Measurements from ENCODE around the gene SERHL2.
"Not testable (repeated sequence)": the region's sequence is repeated elsewhere in the genome, so short reads cannot be mapped to it uniquely, and the experiment has no call there.

SERHL2 gene

GRCh38 chr22:42608823-42609361 lies 55.1 kb downstream of the SERHL2 start:
- FAIRE-seq = no peak

GRCh38 chr22:42610186-42610585 lies 56.4 kb downstream of the SERHL2 start:
- FAIRE-seq = no peak

DNA sequence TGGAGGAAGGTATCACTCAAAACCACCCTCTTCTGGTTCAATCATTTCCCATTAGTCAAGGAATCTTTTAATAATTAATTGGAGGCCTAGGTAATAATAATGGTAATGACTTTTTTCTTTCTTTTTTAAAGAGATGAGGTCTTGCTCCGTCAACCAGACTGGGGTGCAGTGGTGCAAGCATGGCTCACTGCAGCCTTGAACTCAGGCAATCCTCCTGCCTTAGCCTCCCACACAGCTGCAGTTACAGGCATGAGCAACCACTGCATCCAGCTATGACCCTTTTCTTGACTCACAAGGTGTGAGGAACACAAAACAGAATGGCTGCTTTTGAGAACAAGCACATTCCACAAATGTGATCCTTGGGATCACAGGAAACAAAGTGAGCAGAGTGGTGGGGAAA lies 57.3 kb downstream of the SERHL2 start:
- FAIRE-seq = no peak

GRCh38 chr22:42612336-42612735 lies 58.6 kb downstream of the SERHL2 start:
- no peak for FAIRE-seq

GRCh38 chr22:42613872-42614301 lies 60.1 kb downstream of the SERHL2 start:
- FAIRE-seq = no peak

DNA sequence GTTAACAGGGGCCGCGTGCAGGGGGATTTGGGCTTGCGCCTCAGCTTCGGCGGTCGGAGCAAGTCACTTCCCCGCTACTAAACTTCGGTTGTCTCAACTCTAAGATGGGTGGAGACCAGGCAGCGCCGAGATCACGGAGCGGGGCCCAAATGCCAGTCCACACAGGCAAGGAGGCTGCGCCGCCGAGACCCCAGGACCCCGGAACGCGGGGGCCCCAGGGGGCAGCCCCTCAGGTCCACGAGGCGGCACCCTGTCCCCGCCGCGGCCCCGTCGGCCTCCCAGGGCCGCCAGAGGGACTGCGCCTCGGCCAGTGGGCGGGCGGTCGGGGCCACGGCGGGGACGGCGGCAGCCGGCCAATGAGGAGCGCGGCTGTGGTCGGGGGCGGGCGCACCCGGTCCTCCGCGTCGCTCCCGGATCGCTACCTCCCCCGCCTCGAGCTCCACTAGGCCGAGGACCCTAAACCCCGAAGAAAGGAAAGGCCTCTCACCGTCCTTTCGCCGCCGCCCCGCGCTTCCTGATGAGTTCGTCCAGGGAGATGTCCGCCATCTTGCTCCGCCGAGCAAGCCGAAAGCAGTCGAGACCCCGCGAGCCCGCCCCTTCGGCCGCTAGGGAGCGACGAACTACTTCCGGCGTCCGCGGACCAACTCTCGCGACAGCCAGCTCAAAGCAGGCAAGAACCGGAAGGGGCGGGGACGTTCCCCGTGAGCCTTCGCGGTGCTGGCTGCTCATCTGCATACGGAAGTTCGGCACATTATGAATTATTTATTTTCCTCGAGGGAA lies 60.7 kb downstream of the SERHL2 start, which contains the start of gene POLDIP3:
Gene POLDIP3 (minus strand): TSS at position 572 of the 780 bp plus-strand sequence. CDS start 26 bp downstream, at position 546.
- FAIRE-seq = no peak

- peak; percentile 18 for FAIRE-seq
These were observed 61.5 kb downstream of the SERHL2 start for GRCh38 chr22:42615092-42615859.

DNA sequence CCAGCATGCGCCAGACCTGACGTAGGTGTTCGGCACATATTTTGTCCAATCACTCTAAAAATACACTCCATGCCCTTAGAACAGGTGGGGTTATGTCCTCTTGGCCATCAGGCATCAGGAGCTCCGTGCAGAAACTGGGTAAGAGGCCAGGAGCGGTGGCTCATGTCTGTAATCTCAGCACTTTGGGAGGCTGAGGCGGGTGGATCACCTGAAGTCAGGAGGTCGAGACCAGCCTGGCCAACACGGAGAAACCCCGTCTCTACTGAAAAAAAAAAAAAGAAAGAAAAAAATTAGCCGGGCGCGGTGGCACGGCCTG lies 62.1 kb downstream of the SERHL2 start:
- FAIRE-seq = not testable (repeated sequence)

DNA sequence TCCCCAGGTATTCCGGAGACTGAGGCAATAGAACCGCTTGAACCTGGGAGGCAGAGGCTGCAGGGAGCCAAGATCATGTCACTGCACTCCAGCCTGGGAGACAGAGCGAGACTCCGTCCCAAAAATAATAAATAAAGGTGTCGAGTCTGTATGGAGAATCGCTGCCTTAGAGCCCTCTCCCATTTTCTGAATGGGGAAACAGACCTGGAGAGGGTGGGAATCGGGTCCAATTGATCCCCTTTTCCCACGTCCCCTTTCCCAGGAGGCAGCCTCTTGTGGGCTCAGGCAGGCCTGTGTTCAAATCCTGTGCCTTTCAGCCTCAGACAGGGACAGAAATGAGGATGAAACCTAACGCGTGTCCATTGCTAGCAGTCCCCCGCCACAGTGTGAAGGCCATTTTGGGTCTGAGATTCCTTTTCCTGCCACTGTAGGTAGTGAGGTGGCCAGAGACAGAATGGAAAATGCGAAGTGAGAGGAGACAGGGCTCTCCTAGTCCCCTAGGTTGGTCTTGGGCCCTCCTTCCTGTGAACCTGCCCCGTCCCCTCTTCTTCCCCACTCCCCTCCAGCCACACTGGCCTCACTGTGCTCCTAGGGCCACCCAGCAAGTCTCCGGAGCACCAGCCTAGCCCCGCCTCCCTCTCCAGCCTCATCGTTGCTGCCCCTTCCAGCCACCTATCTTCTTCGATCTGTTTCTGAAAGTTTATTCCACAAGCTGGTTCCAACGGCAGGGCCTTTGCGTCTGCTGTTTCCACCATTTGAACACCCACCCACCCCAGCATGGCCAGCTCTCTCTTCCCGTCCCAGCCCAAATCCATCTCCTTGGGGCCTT lies 63.6 kb downstream of the SERHL2 start:
- no peak for FAIRE-seq

GRCh38 chr22:42619261-42620063 lies 65.7 kb downstream of the SERHL2 start:
- no peak for FAIRE-seq

DNA sequence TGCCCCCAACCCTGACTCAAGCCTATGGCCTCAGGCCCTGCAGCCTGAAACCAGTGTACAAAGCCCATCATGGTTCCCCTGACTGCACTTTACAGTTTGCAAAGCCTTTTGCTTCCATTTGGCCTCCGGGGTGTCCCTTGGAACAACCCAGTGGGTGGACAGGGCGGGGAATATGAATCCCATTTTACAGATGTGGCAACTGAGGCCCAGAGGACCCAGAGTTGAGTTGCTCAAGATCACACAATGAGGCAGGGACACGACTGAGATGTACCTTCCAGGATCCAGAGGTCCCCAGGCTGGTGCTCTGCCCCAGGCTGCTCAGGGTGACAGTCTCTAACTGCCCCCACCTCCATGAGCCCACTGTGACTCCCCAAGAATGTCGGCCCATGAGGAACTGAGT lies 66.3 kb downstream of the SERHL2 start:
- no peak for FAIRE-seq

GRCh38 chr22:42621505-42622002 lies 67.8 kb downstream of the SERHL2 start:
- no peak for FAIRE-seq

DNA sequence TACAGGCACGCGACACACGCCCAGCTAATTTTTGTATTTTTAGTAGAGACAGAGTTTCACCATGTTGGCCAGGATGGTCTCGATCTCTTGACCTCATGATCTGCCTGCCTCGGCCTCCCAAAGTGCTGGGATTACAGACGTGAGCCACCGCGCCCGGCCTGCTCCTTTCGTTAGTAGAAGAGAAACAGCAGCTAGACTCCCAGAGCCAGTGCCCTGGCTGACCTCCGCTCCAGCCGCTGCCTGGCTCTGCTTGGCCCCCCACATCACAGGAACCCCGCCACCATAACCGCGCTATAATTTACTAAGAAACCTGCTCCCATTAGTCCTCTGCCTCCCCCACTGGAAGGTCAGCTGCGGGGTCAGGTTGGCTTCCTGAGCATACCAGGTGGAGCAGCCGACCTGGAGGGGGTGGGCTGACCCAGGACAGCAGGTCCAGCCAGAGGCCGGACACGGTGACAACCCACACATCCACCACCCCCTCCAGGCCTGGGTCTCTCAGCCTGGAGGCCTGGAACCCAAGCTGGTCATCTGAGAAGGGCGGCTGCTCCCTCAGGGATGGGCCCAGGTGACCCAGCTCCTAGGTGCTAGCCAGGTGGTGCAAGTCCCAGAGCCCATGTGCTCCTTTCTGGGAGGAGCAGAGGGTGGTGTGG lies 68.4 kb downstream of the SERHL2 start:
- no peak for FAIRE-seq

GRCh38 chr22:42623301-42623751 lies 69.6 kb downstream of the SERHL2 start:
- FAIRE-seq = no peak

All from colon (tissue), 2 donors.